ENCODE results near the gene GTF2F1. TPM values are rescaled to one million over a fixed set of nuclear protein-coding genes. Genes with fewer than 3 reads are reported as not detected.
A peak's percentile ranks its signal among the peaks of the same experiment; 100 is the strongest.
"Not testable (repeated sequence)": the region's sequence is repeated elsewhere in the genome, so short reads cannot be mapped to it uniquely, and the experiment has no call there.

The GTF2F1 gene
- total and polyA plus RNA-seq, 8 donors: 28.3 to 49.3 (median 35.9) TPM

- DNase-seq (peak in 1 of 6 donors; percentile 2), FAIRE-seq (no peak)
Observed at GRCh38 chr19:6354098-6354674, 38.8 kb downstream of the GTF2F1 start.

GRCh38 chr19:6352381-6353165, 40.4 kb downstream of the GTF2F1 start:
- TF ChIP-seq CTCF (IDR thresholded peaks at IDR 0.05): no peak
- H3K9me3 ChIP-seq: no peaks in the 10 kb centered on the region
- intact Hi-C loops (cut with DNase I): no loop called here
- no peaks in the 10 kb centered on the region for H3K4me1 ChIP-seq
- H3K27ac ChIP-seq: no peak overlapping the region
- no peaks in the 10 kb centered on the region for H3K27me3 ChIP-seq
- DNase-seq (no peak), FAIRE-seq (no peak), ATAC-seq (no peak)
- H3K4me3 ChIP-seq: no peak overlapping the region
- 79 to 83% methylated on average over 2 of the region's 2 CpGs for WGBS, 2 donors
- no peaks in the 10 kb centered on the region for H3K36me3 ChIP-seq

More at GRCh38 chr19:6354098-6354674, 38.8 kb downstream of the GTF2F1 start:
- no peaks in the 10 kb centered on the region for H3K9me3 ChIP-seq
- ATAC-seq: no peak
- no peak overlapping the region for H3K27ac ChIP-seq
- WGBS, 2 donors: 54 to 62% methylated on average over 4 of the region's 4 CpGs
- no peak overlapping the region for H3K4me3 ChIP-seq
- no peaks in the 10 kb centered on the region for H3K27me3 ChIP-seq
- no peaks in the 10 kb centered on the region for H3K4me1 ChIP-seq
- H3K36me3 ChIP-seq: no peaks in the 10 kb centered on the region
- TF ChIP-seq CTCF (IDR thresholded peaks at IDR 0.05): peak in 2 of 4 donors; percentile 6 to 15
- intact Hi-C loops (cut with DNase I): no loop called here

- Histone ChIP-seq H3K4me3 (no peak overlapping the region), H3K9me3 (no peaks in the 10 kb centered on the region), H3K27me3 (no peaks in the 10 kb centered on the region), H3K27ac (no peak overlapping the region), H3K4me1 (no peaks in the 10 kb centered on the region), H3K36me3 (no peaks in the 10 kb centered on the region)
- FAIRE-seq (no peak), ATAC-seq (no peak), DNase-seq (no peak)
- intact Hi-C loops (cut with DNase I): no loop called here
- no peak for TF ChIP-seq CTCF (IDR thresholded peaks at IDR 0.05)
- WGBS, 2 donors: 62 to 77% methylated on average over 2 of the region's 2 CpGs
Observed at GRCh38 chr19:6350688-6351087, 42.3 kb downstream of the GTF2F1 start.

GRCh38 chr19:6349271-6349670, 43.7 kb downstream of the GTF2F1 start:
- H3K9me3 ChIP-seq; H3K27ac ChIP-seq; DNase-seq; ATAC-seq; H3K36me3 ChIP-seq; intact Hi-C loops (cut with DNase I); H3K27me3 ChIP-seq; H3K4me3 ChIP-seq; FAIRE-seq; H3K4me1 ChIP-seq: not testable (repeated sequence)
- 65 to 68% methylated on average over 2 of the region's 2 CpGs for WGBS, 2 donors

GRCh38 chr19:6343462-6343861, 49.5 kb downstream of the GTF2F1 start:
- FAIRE-seq (no peak), DNase-seq (no peak), ATAC-seq (no peak)
- H3K27me3 ChIP-seq: no peaks in the 10 kb centered on the region
- no peak overlapping the region for H3K27ac ChIP-seq
- no peaks in the 10 kb centered on the region for H3K9me3 ChIP-seq
- TF ChIP-seq CTCF (IDR thresholded peaks at IDR 0.05): no peak
- 91 to 92% methylated on average over 1 of the region's 1 CpG for WGBS, 2 donors
- H3K4me3 ChIP-seq: no peak overlapping the region
- no peaks in the 10 kb centered on the region for H3K36me3 ChIP-seq
- no peaks in the 10 kb centered on the region for H3K4me1 ChIP-seq
- intact Hi-C loops (cut with DNase I): no loop called here
